IPS-NIHi7 (cell line): Measurements from ENCODE around the gene ZFAND5.

ENCODE experiments used
- DNase-seq: peaks from one replicate; pipeline ENCODE4 v3.0.0; 2012; ENCODE audit warnings: mixed read lengths; ENCODE audit errors: extremely low spot score

ZFAND5 gene

DNA sequence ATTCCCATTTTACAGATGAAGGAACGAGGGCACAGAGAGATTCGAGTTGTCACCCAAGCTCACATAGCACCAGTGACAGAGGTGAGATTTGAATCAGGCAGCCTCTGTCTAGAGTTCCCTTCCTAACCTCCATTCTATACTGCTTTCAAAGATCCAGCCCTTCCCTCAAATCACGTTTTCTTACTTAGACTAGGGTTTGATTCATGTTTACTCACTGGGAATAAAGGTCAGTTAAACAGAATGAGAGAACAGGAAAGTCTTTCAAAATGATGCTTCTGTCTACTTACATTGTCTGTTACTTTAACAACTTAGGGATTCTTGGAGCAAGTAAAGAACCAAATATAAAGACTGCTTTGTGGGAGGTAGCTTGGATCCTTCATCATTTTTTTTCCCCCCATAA lies 40.0 kb downstream of the ZFAND5 start:
- no peak for DNase-seq

DNA sequence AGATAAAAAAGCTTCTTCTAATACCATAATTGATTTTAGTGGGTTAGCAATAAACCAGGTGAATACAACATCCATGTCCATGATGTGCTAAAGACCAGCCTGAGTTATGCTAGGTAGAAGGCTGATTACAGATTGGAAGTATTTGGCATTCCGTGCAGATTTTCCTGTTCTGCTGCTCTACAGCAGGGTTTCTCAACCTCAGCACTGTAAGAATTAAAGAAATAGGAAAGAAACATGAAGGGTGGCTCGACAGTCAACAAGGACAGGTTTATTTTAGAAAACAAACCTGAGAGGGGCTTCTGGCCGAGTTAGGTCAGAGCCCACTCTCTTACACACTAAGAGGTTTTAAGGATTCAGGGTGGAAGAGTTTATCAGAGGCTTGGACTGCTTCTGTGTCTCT lies 42.3 kb downstream of the ZFAND5 start:
- no peak for DNase-seq

DNA sequence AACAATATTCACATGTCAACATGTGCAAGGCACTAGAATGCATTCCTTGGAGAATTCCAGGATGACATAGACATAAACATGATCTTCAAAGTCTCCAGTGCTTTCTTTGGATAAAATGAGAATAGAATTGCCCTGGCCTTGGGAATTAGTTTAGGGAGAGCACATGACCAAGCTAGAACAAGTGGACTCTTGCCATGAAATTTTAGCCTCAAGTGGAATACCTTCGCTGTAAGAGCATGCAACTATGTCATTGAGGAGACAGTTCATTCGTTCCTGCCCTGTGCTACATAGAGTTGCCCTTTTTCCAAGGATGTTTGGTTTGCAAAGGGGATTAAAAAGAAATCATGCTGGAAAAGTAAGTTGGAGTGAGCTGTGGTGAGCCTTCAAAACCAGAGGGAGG lies 42.7 kb downstream of the ZFAND5 start:
- no peak for DNase-seq

DNA sequence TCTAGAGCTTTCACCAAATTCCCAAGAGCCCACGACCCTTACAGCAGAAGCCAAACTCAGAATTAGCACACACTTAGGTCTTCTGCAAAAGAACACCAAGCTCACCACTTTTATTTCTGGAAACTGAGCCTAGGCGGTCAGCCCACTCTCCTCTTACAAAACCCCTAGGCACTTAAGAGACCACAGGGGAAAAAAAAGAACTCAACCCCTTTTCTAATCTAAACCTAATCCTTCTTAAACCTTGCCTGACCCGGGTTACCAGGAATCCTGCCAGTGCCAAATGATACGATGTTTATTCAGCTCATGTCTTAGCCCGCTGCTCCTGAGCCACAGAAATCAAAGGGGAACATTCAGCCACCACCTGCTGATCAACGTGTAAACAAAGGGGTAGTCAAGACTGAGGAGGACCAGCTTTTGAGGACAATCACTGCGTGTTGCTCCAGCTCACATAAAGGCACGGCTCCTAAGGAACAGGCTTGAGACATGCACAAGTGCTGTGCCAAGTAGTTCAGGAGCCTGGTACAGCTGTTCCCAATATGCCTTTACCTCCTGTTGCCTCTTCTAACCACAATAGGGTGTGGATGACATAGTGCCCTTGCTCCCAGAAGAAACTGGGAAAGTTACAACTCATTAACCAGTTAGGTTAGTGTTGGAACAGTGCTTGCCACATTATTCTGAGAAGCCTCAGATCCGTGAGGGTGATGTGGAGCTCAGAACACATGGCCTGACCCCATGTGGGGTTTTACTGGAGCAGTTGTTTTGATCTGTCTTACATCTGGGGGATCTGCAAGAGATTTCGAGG lies 49.3 kb downstream of the ZFAND5 start:
- peak; percentile 48 for DNase-seq

- no peak for DNase-seq
These were observed 49.9 kb downstream of the ZFAND5 start for GRCh38 chr9:72315089-72315509.

GRCh38 chr9:72313507-72313906 lies 51.5 kb downstream of the ZFAND5 start:
- no peak for DNase-seq

- no peak for DNase-seq
These were observed 52.5 kb downstream of the ZFAND5 start for GRCh38 chr9:72312386-72312987.

GRCh38 chr9:72309364-72310133 lies 55.5 kb downstream of the ZFAND5 start:
- no peak for DNase-seq

- no peak for DNase-seq
These were observed 58.2 kb downstream of the ZFAND5 start for GRCh38 chr9:72306761-72307160.

DNA sequence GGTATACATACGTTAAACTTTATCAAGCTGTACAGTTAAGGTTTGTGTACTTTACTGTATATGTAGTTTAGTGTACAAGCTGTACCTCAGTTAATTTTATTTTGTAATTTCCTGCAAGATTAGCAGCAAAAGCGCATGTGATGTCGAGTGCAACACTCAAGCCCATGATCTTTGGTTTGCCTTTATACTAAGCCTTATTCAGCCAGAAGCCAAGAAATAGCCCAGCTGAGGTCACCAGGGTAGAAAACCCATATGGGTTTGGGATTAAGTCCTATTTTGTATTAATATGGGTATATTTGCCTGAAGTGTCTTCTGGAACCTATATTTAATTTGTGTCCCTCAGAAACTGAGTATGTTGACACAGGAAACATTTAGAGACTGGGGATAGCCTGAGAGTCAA lies 59.3 kb downstream of the ZFAND5 start:
- no peak for DNase-seq

DNA sequence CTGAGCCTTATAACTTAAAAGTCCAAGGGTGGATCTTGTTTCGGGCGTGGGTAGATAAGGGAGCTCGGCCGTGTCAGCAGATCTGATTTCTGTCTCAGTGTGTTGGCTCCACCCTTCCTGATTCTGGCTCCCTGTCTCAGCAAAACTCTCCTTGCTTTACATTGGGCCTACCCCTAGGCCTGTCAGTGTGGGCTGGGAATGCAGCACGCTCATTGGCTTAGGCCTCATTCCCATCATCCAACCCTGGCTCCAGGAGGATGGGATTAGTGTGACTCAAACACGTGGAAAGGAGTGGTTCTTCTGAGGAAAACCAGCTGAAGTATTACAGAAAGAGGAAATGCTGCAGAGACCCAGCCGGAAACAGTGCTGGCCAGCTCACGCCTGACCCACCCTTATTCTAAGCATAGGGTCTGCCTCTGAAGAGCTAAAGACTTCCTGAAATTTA lies 59.9 kb downstream of the ZFAND5 start:
- DNase-seq: peak; percentile 77

- no peak for DNase-seq
These were observed 60.5 kb downstream of the ZFAND5 start for GRCh38 chr9:72304538-72304937.
